Middle frontal gyrus (tissue), 1 donor: ENCODE data around the gene COX8C.
"Not testable (repeated sequence)": the region's sequence is repeated elsewhere in the genome, so short reads cannot be mapped to it uniquely, and the experiment has no call there.

Source experiments
- DNase-seq: peaks from one replicate; pipeline ENCODE4 v3.0.0-alpha.2; 2015; ENCODE audit warnings: low spot score; ENCODE audit errors: extremely low spot score

Gene COX8C

DNA sequence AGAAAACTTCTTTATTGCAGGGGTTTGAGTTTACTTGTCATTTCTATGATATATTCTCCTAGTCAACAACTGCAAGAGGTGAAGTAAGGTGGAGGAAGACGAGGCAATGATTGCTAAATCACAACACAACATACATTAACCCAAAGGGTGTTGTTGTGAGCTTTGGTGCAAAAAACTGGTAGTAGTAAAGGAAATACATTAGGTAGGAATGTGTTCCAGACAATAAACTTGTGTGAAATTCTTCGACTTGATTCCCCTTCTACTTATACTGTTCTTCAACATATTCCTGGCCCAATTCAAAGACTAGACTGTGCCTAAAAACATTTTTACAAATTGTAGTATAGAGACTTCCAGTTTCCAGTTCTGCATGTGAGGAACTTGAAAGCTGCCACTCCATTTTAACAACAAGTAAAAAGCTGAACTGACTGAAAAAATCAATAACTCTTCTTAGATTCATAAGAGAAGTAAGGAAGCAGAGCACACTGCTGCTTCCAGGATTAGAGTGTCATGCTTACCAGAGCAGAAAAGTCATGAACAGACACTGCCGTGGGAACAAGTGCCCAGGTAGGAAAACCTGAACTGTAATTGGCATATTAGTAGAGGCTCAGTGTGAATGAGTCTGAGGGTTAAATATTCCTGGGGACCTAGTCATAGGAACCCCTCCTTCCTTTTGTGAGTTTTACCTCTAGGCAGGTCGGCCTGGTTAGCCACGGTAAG is 22.2 kb downstream of the COX8C start:
- no peak for DNase-seq

DNA sequence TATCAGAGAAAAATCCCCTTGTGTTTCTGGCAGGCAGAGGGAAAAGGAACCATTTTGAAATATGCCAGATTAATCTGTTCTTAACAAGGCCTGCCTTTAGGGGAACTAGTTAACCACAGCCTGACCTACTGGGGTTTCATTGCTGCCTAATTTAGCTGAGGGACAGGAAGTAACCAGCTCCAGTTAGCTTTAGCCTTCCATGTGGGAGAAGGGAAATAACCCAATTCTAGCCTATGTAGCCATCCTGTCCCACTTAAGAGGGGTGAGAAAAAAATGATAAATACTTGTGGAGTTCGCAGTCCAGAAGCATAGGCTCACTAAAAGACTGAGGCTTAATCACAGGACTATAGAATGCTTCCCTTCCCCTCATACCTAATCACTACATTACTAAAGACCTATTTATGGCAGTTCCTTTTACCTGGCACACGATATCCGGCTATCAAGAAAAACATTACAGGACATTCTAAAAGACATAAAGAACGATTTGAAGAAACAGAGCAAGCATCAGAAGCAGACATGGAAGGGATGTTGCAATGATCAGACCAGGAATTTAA is 22.8 kb downstream of the COX8C start:
- DNase-seq: no peak

DNA sequence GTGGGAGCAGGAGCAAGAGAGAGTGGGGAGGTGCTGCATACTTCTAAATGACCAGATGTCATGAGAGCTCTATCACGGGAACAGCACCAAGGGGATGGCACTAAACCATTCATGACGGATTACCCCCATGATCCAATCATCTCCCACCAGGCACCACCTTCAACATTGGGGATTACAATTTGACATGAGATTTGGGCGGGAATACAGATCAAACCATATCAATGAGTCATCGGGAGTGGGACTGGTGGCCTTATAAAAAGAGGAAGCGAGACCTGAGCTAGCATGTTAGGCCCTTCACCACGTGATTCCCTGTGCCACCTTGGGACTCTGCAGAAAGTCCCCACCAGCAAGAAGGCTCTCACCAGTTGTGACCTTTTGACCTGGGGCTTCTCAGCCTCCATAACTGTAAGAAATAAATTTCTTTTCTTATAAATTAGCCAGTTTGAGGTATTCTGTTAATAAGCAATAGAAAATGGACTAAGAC is 28.7 kb downstream of the COX8C start:
- DNase-seq: no peak

DNA sequence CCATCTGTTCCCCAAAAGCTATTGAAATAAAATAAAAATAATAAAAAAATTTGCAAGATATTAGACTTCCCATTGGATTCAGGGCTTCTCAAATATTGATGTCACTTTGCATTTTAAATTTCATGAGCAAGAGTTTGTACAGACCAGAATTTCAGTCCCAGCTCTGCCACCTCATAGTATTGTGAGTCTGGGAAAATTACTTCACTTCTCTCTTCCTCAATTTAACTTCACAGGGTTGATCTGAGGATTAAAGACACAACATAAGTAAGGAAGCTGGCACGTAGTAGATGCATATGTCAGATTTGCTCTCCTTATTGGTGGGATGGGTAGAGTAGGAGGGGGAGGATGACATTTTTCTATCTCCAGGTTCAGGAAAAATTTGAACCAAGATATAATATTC is 32.8 kb downstream of the COX8C start:
- no peak for DNase-seq

DNA sequence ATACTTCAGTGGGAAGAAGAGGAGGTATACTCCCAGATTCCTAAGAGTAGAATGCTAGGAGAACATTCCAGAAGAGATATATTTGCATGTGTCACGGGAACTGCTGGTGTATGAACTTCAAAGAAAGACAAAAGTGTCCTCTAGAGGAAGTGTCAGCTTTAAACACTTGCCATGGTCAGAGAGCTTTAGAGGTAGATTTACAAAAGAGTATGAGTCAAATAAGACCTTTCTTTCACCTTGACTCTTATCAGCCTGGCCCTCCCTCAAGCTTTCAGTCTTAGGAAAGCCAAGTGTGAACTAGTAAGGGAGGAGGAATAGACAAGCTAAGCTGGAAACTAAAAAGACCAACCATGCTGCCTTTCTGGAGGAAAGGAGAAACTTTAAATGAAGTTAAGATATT is 34.7 kb downstream of the COX8C start:
- DNase-seq: no peak

DNA sequence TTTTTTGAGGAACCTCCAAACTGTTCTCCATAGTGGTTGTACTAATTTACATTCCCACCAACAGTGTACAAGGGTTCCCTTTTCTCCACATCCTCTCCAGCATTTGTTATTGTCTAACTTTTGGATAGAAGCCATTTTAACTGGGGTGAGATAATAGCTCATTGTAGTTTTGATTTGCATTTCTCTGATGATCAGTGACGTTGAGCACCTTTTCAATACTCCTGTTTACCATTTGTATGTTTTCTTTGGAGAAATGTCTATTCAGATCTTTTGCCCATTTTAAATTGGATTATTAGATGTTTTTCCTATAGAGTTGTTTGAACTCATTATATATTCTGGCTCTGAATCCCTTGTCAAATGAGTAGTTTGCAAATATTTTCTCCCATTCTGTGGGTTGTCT is 37.3 kb downstream of the COX8C start:
- not testable (repeated sequence) for DNase-seq

DNA sequence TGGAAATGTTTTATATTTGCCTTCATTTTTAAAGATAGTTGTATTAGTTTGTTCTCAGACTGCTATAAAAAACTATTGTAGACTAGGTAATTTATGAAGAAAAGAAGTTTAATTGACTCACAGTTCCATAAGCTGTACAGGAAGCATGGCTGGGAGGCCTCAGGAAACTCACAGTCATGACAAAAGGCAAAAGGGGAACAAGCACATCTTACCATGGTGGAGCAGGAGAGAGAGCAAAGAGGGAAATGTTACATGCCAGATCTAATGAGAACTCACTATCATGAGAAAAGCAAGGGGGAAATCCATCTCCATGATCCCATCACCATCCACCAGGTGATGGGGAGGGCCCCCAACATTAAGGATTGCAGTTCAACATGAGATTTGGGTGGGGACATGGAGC is 48.2 kb downstream of the COX8C start:
- no peak for DNase-seq

DNA sequence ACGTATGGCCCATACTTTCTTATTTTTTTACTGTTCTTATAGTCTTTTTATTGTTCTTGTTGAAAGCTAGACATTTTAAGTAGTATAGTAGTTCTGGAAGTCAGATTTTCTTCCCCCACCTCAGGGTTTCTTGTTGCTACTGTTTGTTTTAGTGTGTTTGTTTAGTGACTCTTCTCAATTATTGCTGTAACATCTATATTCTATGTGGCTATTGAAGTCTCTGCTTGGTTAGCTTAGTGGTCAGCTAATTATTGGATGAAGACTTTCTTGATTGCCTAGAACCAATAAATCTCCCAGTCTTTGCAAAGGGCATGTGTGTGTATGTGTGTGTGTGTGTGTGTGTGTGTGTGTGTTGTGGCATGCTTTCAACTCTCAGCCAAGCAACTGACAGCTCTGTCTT is 49.5 kb downstream of the COX8C start:
- DNase-seq: no peak
